GM18870 (cell line): ENCODE data around the gene OR2A1.
A peak's percentile ranks its signal among the peaks of the same experiment; 100 is the strongest.
"Not testable (repeated sequence)": the region's sequence is repeated elsewhere in the genome, so short reads cannot be mapped to it uniquely, and the experiment has no call there.

Experiments
- ATAC-seq: cut with Tn5 transposase; IDR thresholded peaks from one replicate; pipeline ENCODE4 v1.9.1; 2021; ENCODE audit warnings: moderate library complexity; ENCODE audit not compliant: unreplicated experiment

OR2A1 gene

GRCh38 chr7:144321677-144322206 lies 9.5 kb downstream of the OR2A1 start:
- not testable (repeated sequence) for ATAC-seq

GRCh38 chr7:144323359-144323758 lies 11.1 kb downstream of the OR2A1 start:
- ATAC-seq, result not testable (repeated sequence)

DNA sequence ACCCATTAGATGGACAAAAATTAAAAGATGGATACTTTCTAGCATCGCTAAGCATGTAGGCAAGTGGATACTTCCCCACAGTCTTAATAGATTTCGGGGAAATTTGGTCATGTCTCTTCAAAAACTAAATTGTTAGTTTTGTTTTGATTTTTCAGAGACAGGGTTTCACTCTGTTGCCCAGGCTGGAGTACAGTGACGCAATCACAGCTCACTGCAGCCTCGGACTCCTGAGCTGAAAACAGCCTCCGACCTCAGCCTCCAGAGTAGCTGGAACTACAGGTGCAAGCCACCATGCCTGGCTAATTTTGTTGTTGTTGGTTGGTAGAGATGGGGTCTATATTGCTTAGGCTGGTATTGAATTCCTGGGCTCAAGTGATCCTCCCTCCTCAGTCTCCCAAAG lies 13.6 kb downstream of the OR2A1 start:
- ATAC-seq, result not testable (repeated sequence)

DNA sequence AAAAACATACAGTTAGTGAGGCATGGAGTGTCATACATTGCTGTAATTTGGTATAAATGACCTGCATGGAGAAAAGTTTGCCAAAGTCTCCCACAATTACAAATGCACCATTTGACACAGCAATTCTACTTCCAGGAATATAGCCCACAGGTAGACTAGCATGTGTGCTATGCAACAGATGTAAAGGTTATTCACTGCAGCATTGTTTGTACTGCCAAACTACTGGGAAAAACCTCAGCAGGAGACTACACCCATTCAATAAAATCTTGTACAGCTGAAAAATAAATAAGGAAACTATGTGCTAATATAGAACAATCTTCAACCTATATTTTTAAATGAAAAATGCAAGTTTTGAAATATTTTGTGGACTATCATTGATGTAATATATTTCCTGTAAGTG lies 17.8 kb downstream of the OR2A1 start:
- ATAC-seq, result not testable (repeated sequence)

DNA sequence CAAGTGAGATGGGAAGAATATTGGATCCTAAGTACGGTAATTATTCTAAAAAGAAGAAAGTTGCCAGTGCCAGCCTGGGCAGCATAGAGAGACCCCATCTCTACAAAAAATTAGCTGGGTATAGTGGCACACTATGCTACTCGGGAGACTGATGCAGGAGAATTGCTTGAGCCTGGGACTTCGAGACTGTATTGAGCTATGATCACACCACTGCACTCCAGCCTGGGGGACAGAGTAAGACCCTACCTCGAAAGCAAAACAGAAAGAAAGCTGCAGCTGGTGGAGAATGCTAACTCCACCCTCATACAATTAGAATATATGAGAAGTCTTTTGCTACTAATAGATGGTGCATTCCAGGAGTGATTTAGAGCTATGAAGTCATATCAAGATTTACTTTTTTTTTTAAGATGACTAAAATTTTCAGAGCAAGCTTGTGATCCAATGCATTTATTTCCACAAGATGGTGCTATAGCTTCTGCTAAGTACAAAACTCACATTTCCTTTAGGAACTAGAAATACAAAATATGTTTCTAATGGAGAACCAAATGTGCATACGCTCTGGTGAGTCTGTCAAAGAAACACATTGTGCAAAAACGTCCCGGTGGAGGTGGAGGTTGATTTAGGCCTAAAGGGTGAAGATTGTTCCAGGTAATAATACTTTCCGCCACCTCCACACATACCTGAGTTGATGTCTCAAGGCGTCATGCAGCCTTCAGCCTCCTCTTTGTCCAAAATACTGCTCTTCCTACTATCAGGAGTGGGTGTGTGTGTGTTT lies 19.2 kb downstream of the OR2A1 start:
- ATAC-seq, result peak; percentile 66

DNA sequence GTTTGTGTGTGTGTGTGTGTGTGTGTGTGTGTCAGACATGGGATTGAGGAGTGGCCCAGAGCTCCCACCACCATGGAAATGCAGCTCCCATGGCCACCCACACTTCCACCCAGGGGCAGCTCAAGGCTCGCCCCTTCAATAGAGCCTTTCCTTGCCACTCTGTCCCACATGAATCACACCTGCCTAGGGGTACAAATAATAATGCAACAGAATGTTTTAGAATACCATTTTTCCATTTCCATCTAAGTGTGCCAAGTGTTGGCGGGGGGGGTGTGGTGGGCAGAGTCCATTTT lies 19.7 kb downstream of the OR2A1 start:
- not testable (repeated sequence) for ATAC-seq

GRCh38 chr7:144348625-144349024 lies 36.4 kb downstream of the OR2A1 start:
- ATAC-seq, result not testable (repeated sequence)

DNA sequence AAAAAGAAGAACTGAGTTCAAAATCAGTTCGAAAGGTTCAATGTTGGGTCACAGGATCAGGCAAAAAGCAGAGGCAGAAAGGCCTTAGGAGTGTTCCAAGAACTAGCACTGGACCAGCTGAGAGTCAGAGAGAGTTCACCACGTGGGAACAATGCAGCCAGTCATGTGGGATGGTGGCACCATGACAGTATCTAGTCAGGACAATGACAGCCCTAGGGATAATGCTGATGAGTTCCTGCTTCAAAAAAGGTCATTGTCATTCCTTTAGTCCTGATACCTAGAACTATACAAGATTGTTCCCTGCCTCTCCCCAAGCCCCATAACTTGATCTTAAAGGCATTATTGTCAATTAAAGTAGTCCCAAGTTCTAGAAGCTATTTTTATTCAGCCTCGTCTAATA lies 39.4 kb downstream of the OR2A1 start:
- ATAC-seq, result not testable (repeated sequence)

DNA sequence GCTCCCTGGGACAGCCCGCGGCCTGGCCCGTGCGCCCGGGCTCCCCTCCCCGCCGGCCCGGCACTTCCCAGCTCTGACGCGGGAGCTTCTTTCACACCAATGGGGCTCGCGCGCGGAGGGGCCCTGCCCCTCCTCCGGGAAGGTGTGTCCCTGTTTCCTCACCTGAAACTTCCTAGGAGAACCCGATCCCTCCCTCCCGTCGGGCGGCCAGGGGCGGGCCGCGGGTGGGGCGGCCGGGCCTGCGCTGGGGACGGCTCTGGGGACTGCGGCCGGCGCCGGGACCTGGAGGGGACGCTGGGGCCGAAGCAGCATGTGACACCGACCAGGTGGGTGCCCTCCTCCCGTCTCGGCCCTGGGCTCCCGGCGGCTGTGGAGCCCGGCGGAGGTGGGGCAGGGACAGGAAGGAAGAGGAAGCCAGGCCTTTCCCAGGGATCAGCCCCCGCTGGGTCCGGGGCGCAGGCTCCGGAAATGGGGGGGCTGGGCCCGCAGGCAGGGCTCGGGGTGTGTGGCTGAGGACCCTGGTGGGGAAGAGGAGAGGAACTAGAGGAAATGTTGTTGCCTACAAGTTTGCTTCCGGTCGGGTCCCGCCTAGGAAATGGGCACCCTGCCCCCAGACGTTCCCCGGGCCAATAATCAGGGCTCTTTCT lies 43.1 kb downstream of the OR2A1 start, which contains the start of gene ARHGEF5:
ARHGEF5 (plus strand) TSS at position 227 of the 647 bp plus-strand sequence. CDS start 7,268 bp downstream, outside the sequence.
- peak; percentile 64 for ATAC-seq

DNA sequence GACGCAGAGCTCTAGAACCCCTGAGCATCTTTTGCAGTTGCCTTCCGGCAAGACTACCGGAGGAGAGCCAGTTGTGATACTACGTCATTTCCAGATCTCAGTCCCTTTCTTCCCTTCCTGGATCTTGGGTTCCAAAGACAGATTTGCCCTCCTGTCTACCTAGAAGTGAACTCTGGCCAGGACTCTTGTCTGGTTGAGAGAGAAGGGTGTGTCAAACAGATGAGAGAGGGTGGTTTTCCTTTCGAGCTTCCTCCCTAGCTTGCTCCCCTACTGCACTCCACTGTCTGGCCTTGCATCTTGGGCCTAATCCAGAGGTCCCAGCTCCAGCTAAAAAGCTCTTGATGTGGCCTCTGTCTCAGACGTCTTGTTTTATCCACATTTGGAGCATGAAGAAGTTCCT lies 44.0 kb downstream of the OR2A1 start:
- not testable (repeated sequence) for ATAC-seq

DNA sequence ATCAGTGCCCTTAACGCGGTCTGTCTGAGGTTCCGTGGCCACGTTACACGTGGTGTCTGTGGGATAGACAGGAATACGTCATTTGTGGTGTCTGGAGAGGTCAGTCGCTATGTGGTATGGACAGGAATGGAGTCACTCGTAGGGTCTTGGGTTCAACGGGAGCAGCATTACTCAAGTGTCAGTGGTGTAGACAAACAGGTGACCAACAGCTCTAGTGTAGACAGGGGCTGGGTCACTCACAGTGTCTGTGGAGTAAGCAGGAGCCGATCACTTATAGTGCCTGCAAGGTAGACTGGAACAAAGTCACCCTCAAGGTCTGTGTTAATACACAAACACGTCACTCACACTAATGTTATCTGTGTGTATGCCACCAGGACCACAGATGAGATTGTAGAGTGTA lies 44.6 kb downstream of the OR2A1 start:
- not testable (repeated sequence) for ATAC-seq

DNA sequence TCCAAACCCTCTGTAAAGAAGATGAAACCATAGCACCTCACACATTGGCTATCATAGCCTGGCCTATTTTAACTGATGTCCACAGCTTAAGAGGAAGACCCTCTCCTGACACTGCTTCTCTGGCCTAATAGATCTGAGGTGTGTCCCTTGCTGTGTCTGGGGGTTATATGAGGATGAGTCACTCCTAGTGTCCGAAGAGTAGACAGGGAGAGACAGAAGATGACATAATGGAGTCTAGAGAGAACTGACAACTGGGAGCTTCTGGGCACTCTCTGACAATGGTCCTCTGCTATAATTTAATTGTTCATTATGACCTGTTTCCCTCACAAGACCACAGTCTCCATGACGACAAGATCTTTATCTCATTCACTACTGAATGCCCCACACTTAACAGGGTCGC lies 49.8 kb downstream of the OR2A1 start:
- not testable (repeated sequence) for ATAC-seq

- not testable (repeated sequence) for ATAC-seq
These were observed 53.3 kb downstream of the OR2A1 start for GRCh38 chr7:144365523-144365922.

GRCh38 chr7:144367250-144367649 lies 55.0 kb downstream of the OR2A1 start:
- ATAC-seq, result not testable (repeated sequence)

DNA sequence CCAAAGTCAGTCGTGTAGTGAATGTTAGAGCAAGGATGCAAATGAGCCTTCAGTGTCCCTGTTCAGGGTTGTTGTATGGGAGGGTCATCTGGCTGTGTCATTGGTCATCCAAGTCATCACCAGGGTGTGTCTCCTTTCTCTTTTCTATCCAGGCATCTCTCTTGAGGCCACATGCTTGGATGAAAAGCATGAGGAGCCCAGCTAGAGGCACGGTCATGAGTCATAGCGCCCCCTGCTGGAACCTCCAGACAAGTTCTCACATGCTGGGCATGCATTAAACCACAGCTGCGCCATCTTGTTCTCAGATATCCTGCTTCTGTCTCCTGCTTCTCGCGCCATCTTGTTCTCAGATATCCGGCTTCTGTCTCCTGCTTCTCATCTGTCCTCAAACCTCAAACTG lies 57.0 kb downstream of the OR2A1 start:
- ATAC-seq, result not testable (repeated sequence)
